ENCODE data around the gene CSK.

CSK gene

GRCh38 chr15:74787251-74788041 is 5.6 kb downstream of the CSK start:
- peak in 2 of 3 donors; percentile 63 to 74 for DNase-seq (ENCODE audit: low read depth in 3 of 3, low spot score in 1 of 3)

DNA sequence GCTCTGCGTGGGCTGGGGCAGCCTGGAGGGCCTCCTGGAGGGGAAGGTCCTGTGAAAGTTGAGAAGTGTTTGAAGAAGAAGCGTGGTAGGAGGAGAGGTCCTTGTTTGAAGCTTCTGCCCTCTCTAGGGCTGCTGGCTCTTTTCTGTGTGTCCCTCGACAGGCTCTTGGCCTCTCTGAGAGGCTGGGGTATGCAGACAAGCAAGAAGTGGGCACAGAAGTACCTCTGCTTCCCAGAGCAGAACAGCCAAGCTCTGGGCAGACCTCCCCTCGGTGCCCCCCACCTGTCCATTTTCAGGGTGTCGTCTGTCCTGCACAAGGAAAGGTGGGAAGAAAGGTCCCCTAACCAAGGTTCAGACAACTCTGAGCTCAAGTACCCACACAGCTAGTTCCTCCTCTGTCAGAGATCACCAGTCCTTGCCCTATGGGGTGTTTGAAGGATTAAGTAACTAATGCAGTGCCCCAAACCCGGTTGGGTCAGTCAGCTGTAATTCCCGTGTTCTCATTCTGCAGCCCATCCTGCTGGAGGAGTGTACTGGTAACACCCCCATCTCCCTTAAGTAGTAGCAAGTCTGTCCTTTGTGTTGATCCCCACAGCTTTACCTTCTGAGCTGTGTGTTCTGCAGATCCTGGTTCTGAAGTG is 6.3 kb downstream of the CSK start:
- DNase-seq (ENCODE audit: low read depth in 3 of 3, low spot score in 1 of 3): no peak

GRCh38 chr15:74788683-74789151 is 6.8 kb downstream of the CSK start:
- no peak for DNase-seq (ENCODE audit: low read depth in 3 of 3, low spot score in 1 of 3)

GRCh38 chr15:74789171-74789631 is 7.3 kb downstream of the CSK start:
- DNase-seq (ENCODE audit: low read depth in 3 of 3, low spot score in 1 of 3): no peak

- no peak for DNase-seq (ENCODE audit: low read depth in 3 of 3, low spot score in 1 of 3)
Measured at GRCh38 chr15:74789741-74790079, 7.8 kb downstream of the CSK start.

DNA sequence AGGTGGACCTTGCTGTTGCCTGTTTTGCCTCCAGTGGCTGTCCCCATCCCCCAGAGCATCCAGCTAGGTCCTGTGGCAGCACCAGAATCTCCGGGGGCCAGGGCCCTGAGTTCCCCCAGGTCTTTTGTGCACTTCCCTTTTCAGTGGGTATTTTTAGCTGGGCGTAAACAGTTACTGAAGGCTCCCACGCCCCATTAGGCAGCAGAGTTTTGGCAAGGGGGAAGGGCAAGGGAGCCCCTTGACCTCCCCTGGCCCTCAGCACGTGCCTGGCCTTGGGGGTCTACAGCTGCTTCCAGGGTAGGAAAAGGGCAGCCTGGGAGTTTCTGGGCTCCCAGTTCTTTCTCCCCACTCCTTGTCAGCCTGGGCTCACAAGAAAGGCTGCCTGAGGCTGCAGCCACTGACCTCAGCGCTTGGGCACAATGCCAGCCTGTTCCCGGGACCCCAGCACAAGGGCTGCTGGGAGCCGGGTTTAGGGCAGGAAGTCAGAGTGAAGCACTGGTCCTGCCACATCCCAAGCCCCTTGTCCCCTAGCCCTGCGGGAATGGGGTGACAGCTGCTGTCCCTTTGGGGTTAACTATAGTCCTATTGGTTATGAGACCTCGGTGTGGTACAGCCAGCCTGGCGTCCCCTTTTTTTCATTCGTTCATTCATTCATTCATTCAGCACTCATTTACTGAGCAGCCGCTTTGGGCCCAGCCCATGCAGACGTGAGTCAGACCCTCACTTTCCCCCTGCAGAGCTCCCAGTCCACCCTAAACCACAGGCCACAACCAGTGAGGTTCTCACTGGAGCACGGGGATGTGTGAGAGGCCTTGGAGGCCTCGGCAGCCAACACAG is 8.4 kb downstream of the CSK start:
- no peak for DNase-seq (ENCODE audit: low read depth in 3 of 3, low spot score in 1 of 3)

DNA sequence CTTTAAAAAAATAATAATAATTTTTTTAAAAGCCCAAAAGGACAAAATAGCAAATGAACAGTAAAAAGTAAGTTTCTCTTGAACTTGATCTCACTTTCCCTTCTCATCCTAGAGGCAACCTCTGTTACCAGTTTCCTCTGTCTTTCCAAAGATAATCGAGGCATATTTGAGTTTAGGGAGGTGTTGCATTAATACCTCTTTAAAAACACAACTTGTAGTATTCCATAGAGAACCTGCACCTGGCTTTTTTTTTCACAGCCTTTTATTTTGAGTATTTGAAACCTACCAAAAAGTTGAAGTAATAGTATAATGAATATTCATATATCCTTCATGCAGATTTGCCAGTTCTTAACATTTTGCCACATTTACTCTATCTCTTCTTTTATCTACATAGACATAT is 9.1 kb downstream of the CSK start:
- no peak for DNase-seq (ENCODE audit: low read depth in 3 of 3, low spot score in 1 of 3)

DNA sequence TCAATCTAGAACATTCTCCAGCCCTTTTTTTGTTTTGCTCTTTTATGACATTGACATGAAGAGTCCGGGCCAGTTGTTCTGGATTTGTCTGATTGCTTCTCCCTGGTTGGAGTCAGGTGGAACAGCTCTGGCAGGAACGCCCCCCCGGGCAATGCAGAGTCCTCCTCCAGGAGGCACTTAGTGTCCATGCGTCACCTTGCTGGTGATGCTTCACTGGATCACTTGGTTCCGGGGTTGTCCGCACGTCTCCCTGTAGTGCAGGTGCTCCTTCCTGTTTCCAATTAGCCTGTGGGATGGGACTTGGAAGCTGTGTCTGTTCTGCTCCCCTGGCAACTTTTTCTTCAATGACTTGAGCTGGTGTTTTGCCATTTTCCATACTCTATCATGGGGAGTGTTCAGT is 9.8 kb downstream of the CSK start:
- no peak for DNase-seq (ENCODE audit: low read depth in 3 of 3, low spot score in 1 of 3)

DNA sequence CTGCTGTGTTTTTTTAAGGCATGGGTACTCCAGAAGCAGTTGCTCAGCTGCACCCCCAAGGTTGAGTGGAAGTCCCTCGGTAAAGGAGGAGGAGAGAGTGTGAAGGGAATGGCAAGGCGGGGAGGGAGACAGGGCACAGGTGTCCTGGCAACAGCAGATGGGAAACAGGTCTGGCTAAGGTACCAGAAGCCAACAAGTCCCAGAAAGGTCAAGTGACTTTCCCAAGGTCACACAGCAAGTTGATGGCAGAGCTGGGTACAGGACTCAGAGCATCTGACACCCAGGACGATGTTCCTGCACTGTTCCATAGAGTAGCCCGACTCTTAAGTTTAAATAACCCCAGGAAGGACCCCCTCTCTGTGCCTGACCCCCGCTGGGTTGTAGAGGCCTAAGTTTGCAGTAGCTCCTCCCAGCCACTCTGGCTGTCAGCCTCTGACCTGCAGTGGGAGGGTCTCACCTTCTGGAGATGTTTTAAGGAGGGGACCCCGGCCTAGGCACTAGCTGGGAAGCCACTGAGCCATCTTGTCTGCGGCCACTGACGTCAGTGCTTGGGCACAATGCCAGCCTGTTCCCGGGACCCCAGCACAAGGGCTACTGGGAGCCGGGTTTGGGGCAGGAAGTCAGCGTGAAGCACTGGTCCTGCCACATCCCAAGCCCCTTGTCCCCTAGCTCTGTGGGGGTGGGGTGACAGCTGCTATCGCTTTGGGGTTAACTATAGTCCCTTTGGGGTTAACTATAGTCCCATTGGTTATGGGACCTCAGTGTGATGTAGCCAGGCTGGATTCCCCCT is 10.5 kb downstream of the CSK start:
- no peak for DNase-seq (ENCODE audit: low read depth in 3 of 3, low spot score in 1 of 3)

- DNase-seq (ENCODE audit: low read depth in 3 of 3, low spot score in 1 of 3): peak in 1 of 3 donors; percentile 60
Measured at GRCh38 chr15:74793135-74794028, 11.5 kb downstream of the CSK start.

DNA sequence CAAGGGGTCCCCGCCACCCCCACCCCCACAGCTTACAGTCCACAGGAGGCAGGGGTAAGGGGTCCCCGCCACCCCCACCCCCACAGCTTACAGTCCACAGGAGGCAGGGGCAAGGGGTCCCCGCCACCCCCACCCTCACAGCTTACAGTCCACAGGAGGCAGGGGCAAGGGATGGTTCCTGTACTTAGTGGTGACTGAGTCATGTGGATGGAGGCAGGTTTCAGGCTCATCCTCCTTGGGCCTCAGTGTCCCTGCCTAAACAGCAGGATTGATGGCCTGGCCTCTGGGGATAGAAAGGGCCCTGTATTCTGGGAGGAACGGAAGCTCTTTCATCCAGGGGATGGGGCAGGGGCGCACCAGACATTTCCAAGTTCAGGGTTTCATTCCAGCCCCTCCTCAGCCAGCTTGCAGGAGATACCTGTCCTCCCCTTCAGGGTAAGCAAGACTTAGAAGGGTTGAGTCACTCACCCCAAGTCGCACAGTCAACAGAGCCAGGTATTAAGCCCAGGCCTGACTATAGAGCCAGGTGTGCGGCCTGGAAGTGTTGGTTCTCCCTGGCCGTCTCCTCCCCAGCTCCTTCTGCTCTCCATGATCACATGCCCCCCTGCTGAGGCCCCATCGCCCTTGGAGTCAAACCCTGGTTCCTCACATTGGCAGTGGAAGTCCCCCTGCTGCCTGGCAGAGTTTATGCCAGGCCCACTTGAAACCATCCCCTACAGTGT is 12.5 kb downstream of the CSK start:
- DNase-seq (ENCODE audit: low read depth in 3 of 3, low spot score in 1 of 3): no peak

- no peak for DNase-seq (ENCODE audit: low read depth in 3 of 3, low spot score in 1 of 3)
Measured at GRCh38 chr15:74794970-74795349, 13.1 kb downstream of the CSK start.

DNA sequence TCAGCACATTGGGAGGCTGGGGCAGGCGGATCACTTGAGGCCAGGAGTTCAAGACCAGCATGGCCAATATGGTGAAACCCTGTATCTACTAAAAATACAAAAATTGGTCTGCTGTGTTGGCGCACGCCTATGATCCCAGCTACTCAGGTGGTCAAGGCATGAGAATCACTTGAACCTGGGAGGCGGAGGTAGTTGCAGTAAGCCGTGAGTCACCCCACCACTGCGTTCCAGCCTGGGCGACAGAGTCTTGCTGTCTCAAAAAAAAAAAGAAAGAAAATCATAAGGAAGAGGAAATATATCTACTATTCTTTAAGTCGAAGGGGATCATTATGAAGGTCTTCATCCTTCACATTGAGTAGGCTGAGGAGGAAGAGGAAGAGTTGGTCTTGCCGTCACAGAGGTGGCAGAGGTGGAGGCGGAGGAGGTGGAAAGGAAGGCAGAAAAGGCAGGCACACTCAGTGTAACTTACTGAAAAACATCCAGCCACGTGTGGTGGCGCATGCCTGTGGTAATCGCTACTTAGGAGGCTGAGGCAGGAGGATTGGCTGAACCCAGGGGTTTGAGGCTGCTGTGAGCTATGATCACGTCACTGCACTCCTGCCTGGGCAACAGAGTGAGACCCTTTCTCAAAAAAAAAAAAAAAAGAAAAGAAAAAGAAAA is 14.2 kb downstream of the CSK start:
- no peak for DNase-seq (ENCODE audit: low read depth in 3 of 3, low spot score in 1 of 3)

DNA sequence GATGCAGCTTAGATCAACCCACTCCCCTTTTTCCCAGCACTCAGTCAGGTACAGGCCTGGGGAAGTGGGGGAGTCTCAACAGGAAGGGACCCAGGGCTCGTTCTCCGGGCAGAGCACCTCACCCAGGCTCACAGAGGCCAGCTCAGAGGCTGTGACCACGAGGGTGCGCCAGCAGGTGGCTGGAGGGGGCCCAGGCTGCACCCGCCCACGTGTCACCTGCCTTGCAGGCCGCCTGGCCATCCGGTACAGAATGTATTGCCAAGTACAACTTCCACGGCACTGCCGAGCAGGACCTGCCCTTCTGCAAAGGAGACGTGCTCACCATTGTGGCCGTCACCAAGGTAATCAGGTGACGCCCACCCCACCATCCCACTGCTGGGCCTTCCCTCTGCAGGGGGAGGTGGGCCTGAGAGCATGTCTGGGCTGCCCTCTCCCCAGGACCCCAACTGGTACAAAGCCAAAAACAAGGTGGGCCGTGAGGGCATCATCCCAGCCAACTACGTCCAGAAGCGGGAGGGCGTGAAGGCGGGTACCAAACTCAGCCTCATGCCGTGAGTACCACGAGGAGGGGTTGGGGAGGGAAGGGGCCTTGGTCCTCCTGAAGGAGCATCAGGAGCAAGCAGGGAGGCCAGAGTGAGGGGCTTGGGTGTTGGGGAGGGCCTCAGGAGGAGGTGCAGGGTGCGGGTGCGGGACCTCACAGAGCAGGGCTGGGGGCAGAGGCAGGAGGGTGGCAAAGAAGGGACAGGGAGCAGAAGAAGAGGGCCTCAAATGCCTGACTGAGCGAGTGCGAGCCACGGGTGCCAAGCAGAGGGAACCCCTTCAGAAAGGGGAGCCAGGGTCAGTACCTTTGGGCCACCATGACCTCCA is 16.7 kb downstream of the CSK start:
- DNase-seq (ENCODE audit: low read depth in 3 of 3, low spot score in 1 of 3): no peak

DNA sequence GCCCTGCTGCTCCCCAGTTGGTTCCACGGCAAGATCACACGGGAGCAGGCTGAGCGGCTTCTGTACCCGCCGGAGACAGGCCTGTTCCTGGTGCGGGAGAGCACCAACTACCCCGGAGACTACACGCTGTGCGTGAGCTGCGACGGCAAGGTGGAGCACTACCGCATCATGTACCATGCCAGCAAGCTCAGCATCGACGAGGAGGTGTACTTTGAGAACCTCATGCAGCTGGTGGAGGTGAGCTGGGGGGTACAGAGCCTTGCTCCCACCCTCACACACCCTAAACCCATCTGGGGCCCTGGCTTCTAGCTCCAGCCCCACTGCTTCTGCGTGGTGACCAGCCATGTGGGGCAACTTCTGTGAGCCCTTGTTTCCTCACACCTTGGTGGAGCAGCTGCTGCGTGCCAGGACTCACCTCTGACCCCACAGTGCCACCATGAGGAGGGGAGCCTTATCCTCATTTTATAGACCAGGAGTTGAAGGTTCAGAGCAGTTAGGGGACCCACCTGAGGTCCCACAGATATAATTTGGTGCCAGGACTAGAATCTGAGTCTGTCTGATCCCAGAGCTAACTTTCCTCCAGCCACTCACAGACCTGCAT is 17.5 kb downstream of the CSK start:
- DNase-seq (ENCODE audit: low read depth in 3 of 3, low spot score in 1 of 3): no peak

DNA sequence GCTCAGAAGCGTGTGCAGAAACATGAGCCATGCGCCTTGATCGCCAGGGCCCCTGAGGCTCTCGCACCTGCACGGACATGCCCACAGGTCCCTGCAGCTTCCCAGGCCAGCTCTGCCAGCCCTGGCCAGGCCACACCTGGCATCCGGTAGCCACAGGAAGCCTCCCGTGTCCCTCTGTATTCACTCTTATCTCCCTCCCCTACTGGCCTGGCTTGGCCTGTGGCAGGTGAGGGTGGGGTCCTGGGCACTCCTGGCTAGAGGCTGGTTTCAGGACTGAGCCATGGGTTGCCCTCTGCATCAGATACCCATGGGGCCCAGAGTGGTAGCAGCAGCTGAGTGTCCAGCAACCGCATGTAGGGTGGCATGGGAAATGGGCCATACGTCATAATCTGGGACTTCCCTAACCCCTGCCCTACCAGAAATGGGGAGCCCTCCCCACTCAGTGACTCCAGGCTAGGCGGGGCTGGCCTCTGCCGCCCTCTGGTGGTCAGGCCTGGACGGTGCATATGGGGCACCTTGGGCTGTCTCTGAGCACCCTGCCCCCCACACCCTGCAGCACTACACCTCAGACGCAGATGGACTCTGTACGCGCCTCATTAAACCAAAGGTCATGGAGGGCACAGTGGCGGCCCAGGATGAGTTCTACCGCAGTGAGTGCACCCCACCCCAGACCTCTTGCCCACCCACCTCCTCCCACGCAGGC is 18.1 kb downstream of the CSK start:
- peak; percentile 68 to 82 (median 75) for DNase-seq (ENCODE audit: low read depth in 3 of 3, low spot score in 1 of 3)

- no peak for DNase-seq (ENCODE audit: low read depth in 3 of 3, low spot score in 1 of 3)
Measured at GRCh38 chr15:74800559-74801094, 18.7 kb downstream of the CSK start.

Data from stimulated activated CD4-positive, alpha-beta T cell treated with anti-CD3 and anti-CD28 coated beads, TNF-alpha, amount 100 ng/mL, for 1 hour (primary cell).